GM21515 (cell line): ENCODE measurements around the gene ARPC1A.
"Not testable (repeated sequence)": the region's sequence is repeated elsewhere in the genome, so short reads cannot be mapped to it uniquely, and the experiment has no call there.

Source experiments
- ATAC-seq: cut with Tn5 transposase; IDR thresholded peaks from one replicate; pipeline ENCODE4 v1.9.1; 2021; ENCODE audit not compliant: unreplicated experiment

Gene ARPC1A

GRCh38 chr7:99407872-99408378, 82.2 kb downstream of the ARPC1A start:
- no peak for ATAC-seq

- ATAC-seq, result peak; percentile 65
These were observed 82.9 kb downstream of the ARPC1A start, which contains the start of the genes BUD31 and PDAP1 for GRCh38 chr7:99408379-99409191. TSS of gene BUD31 (plus strand) at chr7:99408969. CDS start at chr7:99411093, 2,124 bp downstream. TSS of gene PDAP1 (minus strand) at chr7:99408597. CDS start at chr7:99408548, 49 bp downstream.

- ATAC-seq, result peak; percentile 10
These were observed 83.5 kb downstream of the ARPC1A start for GRCh38 chr7:99409192-99409572.

- ATAC-seq, result no peak
These were observed 84.1 kb downstream of the ARPC1A start for GRCh38 chr7:99409806-99410205.

GRCh38 chr7:99410635-99411034, 84.9 kb downstream of the ARPC1A start:
- ATAC-seq, result no peak

GRCh38 chr7:99415513-99416127, 89.9 kb downstream of the ARPC1A start:
- ATAC-seq, result not testable (repeated sequence)
